Spleen (tissue), 7 donors: ENCODE data around the gene RBBP6.

Experiments used
- POLR2A ChIP-seq, 3 donors: fragments of 450-650 bp; IDR thresholded peaks; one replicate each; pipeline ENCODE4 v1.5.1; 2017; ENCODE audit warnings: antibody characterized with exemption in 3 of 3, mild to moderate bottlenecking in 1 of 3
- POLR2AphosphoS5 ChIP-seq, 3 donors: sonication (generic); formaldehyde crosslinking; IDR thresholded peaks; one replicate each; pipeline ENCODE4 v1.5.1; 2017; ENCODE audit warnings: antibody characterized with exemption in 3 of 3
- TF ChIP-seq, protein P1 (sequence below), 11 experiments: fragments of 200-600 bp in 7 of 11; fragments of 450-650 bp in 4 of 11; sonication (generic) in 4 of 11; IDR thresholded peaks in 8 of 11; conservative IDR thresholded peaks in 3 of 11; 1 replicate in 7 of 11; 2 replicates in 4 of 11; pipeline versions ENCODE4 v1.4.0 to v1.8.0; 2016 to 2021; ENCODE audit warnings: antibody characterized with exemption in 11 of 11, inconsistent platforms in 4 of 11, mild to moderate bottlenecking in 1 of 11
- donor health status: DM: no; HTN: no; CAD: no; lungs with moderate emphysema.
- donor health status: DM: no; HTN: no; CAD: no.
- donor health status: DM: no; HTN: no; CAD: no.

- TF ChIP-seq, protein P1, sequence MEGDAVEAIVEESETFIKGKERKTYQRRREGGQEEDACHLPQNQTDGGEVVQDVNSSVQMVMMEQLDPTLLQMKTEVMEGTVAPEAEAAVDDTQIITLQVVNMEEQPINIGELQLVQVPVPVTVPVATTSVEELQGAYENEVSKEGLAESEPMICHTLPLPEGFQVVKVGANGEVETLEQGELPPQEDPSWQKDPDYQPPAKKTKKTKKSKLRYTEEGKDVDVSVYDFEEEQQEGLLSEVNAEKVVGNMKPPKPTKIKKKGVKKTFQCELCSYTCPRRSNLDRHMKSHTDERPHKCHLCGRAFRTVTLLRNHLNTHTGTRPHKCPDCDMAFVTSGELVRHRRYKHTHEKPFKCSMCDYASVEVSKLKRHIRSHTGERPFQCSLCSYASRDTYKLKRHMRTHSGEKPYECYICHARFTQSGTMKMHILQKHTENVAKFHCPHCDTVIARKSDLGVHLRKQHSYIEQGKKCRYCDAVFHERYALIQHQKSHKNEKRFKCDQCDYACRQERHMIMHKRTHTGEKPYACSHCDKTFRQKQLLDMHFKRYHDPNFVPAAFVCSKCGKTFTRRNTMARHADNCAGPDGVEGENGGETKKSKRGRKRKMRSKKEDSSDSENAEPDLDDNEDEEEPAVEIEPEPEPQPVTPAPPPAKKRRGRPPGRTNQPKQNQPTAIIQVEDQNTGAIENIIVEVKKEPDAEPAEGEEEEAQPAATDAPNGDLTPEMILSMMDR (IDR thresholded peaks at IDR 0.05 in 8 of 11, conservative IDR thresholded peaks at IDR 0.05 in 3 of 11): no peak
- no peak for TF ChIP-seq POLR2AphosphoS5 (IDR thresholded peaks at IDR 0.05)
- no peak for TF ChIP-seq POLR2A (IDR thresholded peaks at IDR 0.05)
These were observed 2.7 kb upstream of the RBBP6 start for GRCh38 chr16:24536671-24537070.
